SH-SY5Y (cell line): ENCODE results near the gene RBBP8NL.

ENCODE experiments used
- GATA2 ChIP-seq: IDR thresholded peaks from 2 replicates; pipeline ENCODE4 v1.6.1; 2011; ENCODE audit warnings: mild to moderate bottlenecking, low read depth, low read length
- GATA3 ChIP-seq: IDR thresholded peaks from 2 replicates; pipeline ENCODE4 v1.6.1; 2011; ENCODE audit warnings: low read depth, mild to moderate bottlenecking, low read length, moderate library complexity

DNA sequence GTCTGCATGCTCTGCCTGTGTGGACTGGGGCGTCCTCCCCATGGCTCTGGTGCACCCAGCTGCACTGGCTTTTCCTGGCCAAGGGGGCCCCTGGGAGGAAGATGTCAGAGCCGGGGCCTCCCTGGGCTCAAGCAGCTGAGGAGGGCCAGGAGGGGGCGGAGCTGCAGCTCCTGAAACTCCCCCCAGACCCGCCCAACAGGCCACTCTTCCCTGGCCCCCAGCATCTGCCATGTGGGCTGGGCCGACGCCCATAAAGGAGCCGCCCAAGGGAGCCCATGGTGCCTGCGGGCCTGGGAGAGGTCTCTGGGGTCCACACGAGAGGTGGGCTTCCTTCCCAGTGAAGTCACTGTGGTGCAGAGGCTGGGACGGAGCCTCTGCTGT, 4.0 kb downstream of the RBBP8NL start:
- TF ChIP-seq GATA3 (no peak), GATA2 (no peak)
